ENCODE results near the gene TMEM107. TPM values are rescaled to one million over a fixed set of nuclear protein-coding genes. Genes with fewer than 3 reads are reported as not detected.
A peak's percentile ranks its signal among the peaks of the same experiment; 100 is the strongest.

TMEM107 gene
- total RNA-seq, 1 experiment from 2014 or later, result 30.1 TPM

DNA sequence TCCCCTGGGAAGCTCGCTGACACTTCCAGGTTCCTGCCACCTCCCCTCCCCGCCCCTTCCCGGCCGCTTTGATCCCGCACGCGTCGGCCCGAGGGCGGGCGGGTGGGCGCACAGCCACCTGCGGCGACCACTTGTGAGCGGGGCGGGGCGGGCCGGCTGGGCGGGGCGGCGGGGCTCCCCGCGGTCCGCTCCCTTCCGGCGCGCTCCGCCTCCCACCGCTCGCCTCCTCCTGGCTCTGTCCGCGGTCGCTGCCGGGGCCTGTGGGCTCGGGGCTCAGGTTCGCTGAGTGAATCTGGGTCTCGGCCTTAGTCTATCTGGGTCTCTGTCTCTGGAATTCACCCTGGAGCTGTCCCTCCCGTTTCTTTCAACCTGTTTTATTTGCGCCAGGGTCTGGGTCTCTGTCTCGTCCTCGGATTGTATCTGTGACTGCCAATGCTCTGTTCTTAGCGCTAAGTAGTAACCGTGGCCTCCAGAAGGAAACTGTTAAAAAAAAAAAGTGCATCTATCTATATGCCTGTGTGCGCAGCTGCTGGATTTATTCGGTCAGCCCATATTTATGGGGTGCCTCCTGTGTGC, 49.6 kb downstream of the TMEM107 start:
- CTCF ChIA-PET, result interaction anchor here (0.8 to 2.1 kb wide), 3 partner anchors 7 to 53 kb away, joined by 3 to 7 read pairs (median 6); no protein-coding TSS in a partner anchor
- peak; percentile 29 for ATAC-seq
- H2AFZ ChIP-seq (ENCODE audit: low read depth, low read length, poor library complexity, severe bottlenecking), result peak overlapping the region; percentile 80

More for the DNA sequence above, 49.6 kb downstream of the TMEM107 start:
- Histone ChIP-seq H3K9ac (ENCODE audit: low read length) (peak overlapping the region; percentile 54), H3K4me1 (ENCODE audit: control insufficient read depth in 1 of 2, insufficient read depth in 2 of 2, low read length in 2 of 2) (peaks cover 23 to 62% of the 10 kb centered on the region in 2 experiments), H3K27me3 (ENCODE audit: insufficient read depth, low read length) (no peaks in the 10 kb centered on the region), H3K4me3 (replicated peaks in 1 of 2; ENCODE audit: low read depth in 1 of 2, low read length in 2 of 2) (peak overlapping the region; percentile 44 to 57), H3K9me3 (ENCODE audit: control insufficient read depth in 1 of 2, insufficient read depth in 1 of 2, low read depth in 1 of 2, low read length in 2 of 2) (no peaks in the 10 kb centered on the region), H3K79me2 (ENCODE audit: insufficient read depth, low read length) (no peaks in the 10 kb centered on the region), H3K27ac (ENCODE audit: low read depth, low read length) (peak overlapping the region; percentile 57), H3K36me3 (ENCODE audit: control insufficient read depth in 1 of 2, insufficient read depth in 2 of 2, low read length in 2 of 2) (no peaks in the 10 kb centered on the region), H3K9me2 (ENCODE audit: insufficient read depth) (no peaks in the 10 kb centered on the region), H4K20me1 (ENCODE audit: insufficient read depth) (no peaks in the 10 kb centered on the region), H3K4me2 (ENCODE audit: low read length) (peak overlapping the region; percentile 86)
- RAD21 ChIA-PET (ENCODE audit: low non-redundant PET in 1 of 2, low total read pairs in 2 of 2, uncharacterized antibody in 2 of 2, unreplicated experiment in 2 of 2), result no interaction called here
- DNase-seq (ENCODE audit: low read depth, low spot score), result no peak
- intact Hi-C loops (cut with micrococcal nuclease), result loop anchor here (5.0 to 10.0 kb wide), 2 partner anchors 258 to 439 kb away; partner anchors contain the start of genes RPL26, TP53 and WRAP53
- no TSS peak for BruUV-seq (replicated peaks)
- POLR2A ChIA-PET, result interaction anchor here (0.8 to 2.8 kb wide), 7 partner anchors 27 to 97 kb away, joined by 3 to 14 read pairs (median 4); partner anchors contain the start of gene BORCS6
- no peak for TF ChIP-seq YY1 (IDR thresholded peaks at IDR 0.05; ENCODE audit: extremely low read depth, insufficient replicate concordance, low read depth, low read length)
- peak; percentile 45 for TF ChIP-seq POLR2AphosphoS5 (IDR thresholded peaks at IDR 0.05; ENCODE audit: low read depth, low read length)
- TF ChIP-seq TCF7L2 (IDR thresholded peaks at IDR 0.05; ENCODE audit: borderline replicate concordance, extremely low read depth, insufficient read depth, insufficient read length), result peak; percentile 54
- TF ChIP-seq, protein P1, sequence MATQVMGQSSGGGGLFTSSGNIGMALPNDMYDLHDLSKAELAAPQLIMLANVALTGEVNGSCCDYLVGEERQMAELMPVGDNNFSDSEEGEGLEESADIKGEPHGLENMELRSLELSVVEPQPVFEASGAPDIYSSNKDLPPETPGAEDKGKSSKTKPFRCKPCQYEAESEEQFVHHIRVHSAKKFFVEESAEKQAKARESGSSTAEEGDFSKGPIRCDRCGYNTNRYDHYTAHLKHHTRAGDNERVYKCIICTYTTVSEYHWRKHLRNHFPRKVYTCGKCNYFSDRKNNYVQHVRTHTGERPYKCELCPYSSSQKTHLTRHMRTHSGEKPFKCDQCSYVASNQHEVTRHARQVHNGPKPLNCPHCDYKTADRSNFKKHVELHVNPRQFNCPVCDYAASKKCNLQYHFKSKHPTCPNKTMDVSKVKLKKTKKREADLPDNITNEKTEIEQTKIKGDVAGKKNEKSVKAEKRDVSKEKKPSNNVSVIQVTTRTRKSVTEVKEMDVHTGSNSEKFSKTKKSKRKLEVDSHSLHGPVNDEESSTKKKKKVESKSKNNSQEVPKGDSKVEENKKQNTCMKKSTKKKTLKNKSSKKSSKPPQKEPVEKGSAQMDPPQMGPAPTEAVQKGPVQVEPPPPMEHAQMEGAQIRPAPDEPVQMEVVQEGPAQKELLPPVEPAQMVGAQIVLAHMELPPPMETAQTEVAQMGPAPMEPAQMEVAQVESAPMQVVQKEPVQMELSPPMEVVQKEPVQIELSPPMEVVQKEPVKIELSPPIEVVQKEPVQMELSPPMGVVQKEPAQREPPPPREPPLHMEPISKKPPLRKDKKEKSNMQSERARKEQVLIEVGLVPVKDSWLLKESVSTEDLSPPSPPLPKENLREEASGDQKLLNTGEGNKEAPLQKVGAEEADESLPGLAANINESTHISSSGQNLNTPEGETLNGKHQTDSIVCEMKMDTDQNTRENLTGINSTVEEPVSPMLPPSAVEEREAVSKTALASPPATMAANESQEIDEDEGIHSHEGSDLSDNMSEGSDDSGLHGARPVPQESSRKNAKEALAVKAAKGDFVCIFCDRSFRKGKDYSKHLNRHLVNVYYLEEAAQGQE (IDR thresholded peaks at IDR 0.05; ENCODE audit: low read depth), result no peak
- TF ChIP-seq, protein P2, sequence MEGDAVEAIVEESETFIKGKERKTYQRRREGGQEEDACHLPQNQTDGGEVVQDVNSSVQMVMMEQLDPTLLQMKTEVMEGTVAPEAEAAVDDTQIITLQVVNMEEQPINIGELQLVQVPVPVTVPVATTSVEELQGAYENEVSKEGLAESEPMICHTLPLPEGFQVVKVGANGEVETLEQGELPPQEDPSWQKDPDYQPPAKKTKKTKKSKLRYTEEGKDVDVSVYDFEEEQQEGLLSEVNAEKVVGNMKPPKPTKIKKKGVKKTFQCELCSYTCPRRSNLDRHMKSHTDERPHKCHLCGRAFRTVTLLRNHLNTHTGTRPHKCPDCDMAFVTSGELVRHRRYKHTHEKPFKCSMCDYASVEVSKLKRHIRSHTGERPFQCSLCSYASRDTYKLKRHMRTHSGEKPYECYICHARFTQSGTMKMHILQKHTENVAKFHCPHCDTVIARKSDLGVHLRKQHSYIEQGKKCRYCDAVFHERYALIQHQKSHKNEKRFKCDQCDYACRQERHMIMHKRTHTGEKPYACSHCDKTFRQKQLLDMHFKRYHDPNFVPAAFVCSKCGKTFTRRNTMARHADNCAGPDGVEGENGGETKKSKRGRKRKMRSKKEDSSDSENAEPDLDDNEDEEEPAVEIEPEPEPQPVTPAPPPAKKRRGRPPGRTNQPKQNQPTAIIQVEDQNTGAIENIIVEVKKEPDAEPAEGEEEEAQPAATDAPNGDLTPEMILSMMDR (IDR thresholded peaks at IDR 0.05 in 2 of 3, conservative IDR thresholded peaks at IDR 0.05 in 1 of 3; ENCODE audit: borderline replicate concordance in 1 of 3, insufficient read depth in 1 of 3, low read depth in 2 of 3, low read length in 2 of 3), result no peak
- TF ChIP-seq SP1 (IDR thresholded peaks at IDR 0.05; ENCODE audit: low read depth), result no peak; the same call in 1 of the 2 replicates
- TF ChIP-seq, protein P3, sequence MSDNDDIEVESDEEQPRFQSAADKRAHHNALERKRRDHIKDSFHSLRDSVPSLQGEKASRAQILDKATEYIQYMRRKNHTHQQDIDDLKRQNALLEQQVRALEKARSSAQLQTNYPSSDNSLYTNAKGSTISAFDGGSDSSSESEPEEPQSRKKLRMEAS (IDR thresholded peaks at IDR 0.05), result no peak
- TF ChIP-seq POLR2A (IDR thresholded peaks at IDR 0.05; ENCODE audit: borderline replicate concordance, extremely low read depth, insufficient read depth, insufficient read length), result no peak
- no peak for TF ChIP-seq EZH2phosphoT487 (IDR thresholded peaks at IDR 0.05; ENCODE audit: borderline replicate concordance)
- no peak for TF ChIP-seq FOSL1 (IDR thresholded peaks at IDR 0.05; ENCODE audit: low read depth)
